ENCODE measurements around the gene RHBG. TPM values are rescaled to one million over a fixed set of nuclear protein-coding genes. Genes with fewer than 3 reads are reported as not detected.

The RHBG gene
- total and polyA plus RNA-seq, 2 of the 4 experiments (the other 2 are of a cell fraction): not detected

DNA sequence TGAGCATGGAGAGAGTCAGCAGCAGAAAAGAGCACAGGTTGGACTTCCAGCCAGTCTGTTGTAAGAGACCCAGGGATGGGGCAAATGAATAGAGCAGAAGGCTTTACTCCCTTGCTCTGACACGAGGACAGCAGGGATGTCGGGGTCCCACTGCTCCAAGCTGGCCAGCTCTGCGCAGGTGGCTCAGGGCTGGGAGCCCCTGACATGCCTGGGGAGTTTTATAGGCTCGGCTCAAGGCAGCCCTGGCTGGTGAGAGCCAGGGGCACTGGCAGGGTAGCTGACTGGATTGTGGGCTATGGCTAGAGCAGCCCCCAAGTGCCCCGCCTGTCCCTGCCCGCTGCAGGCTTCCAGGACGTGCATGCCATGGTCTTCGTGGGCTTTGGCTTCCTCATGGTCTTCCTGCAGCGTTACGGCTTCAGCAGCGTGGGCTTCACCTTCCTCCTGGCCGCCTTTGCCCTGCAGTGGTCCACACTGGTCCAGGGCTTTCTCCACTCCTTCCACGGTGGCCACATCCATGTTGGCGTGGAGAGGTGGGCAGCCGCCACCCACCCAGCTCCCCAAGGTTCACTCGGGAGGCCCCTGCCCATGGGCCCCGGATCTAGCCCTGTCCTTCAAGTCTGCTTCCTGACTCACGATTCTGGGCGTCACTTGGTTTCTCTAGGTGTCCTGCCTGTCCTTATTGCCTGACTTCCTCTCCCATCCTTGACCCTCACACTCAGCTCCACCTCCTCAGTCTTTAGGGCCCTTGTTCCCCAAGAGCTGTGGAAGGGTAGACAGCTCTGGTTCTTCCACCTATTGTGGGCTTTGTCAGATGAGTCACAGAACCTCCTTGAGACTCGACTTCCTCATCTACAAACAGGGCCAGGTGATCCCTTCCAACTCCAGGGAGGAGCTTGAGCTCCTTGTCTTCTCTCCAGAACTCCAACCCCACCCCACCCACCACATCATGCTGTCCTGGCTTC lies 8.2 kb downstream of the RHBG start:
- H2AK5ac ChIP-seq (ENCODE audit: low read depth, low read length): no peak overlapping the region; the same call in 1 of the 2 replicates
- no peak overlapping the region for H2BK15ac ChIP-seq (ENCODE audit: low read depth, low read length)
- no peak overlapping the region for H3K9ac ChIP-seq (ENCODE audit: low read depth, low read length)
- peaks cover 23% of the 10 kb centered on the region for H3K27me3 ChIP-seq (ENCODE audit: control insufficient read depth, insufficient read depth, low read length)
- ATAC-seq (ENCODE audit: low read depth) (no peak), DNase-seq (no peak)
- H2BK5ac ChIP-seq (ENCODE audit: low read depth, low read length, poor library complexity, severe bottlenecking): no peak overlapping the region
- no peak overlapping the region for H2BK20ac ChIP-seq (ENCODE audit: low read depth, low read length)
- no peaks in the 10 kb centered on the region for H3K9me3 ChIP-seq (ENCODE audit: control insufficient read depth, insufficient read depth, low read length)
- dilution Hi-C loops (cut with HindIII; ENCODE audit: low sequenced_read_pairs, unreplicated experiment): no loop called here
- no peaks in the 10 kb centered on the region for H4K20me1 ChIP-seq (ENCODE audit: insufficient read depth, low read length)
- WGBS, 2 experiments (ENCODE audit: extremely low coverage in 2 of 2, insufficient read length in 1 of 2): 87% methylated on average over 7 of the region's 20 CpGs; no CpG with 5 or more reads in 1 of the 2 experiments
- TF ChIP-seq RAD21 (IDR thresholded peaks at IDR 0.05; ENCODE audit: low read length): no peak
- TF ChIP-seq MAFK (IDR thresholded peaks at IDR 0.05; ENCODE audit: low read depth, low read length): no peak
- TF ChIP-seq CHD1 (IDR thresholded peaks at IDR 0.05; ENCODE audit: low read depth, low read length): no peak
- no peak overlapping the region for H3K27ac ChIP-seq (ENCODE audit: insufficient read depth, low read length)
- H3K4me3 ChIP-seq (ENCODE audit: insufficient read depth, low read depth, low read length): no peak overlapping the region
- BruUV-seq (replicated peaks): no TSS peak
- no peak overlapping the region for H3K4ac ChIP-seq (ENCODE audit: low read depth, low read length)
- H3K4me2 ChIP-seq (ENCODE audit: low read depth, low read length): no peak overlapping the region
- no peaks in the 10 kb centered on the region; the same call in 1 of the 2 replicates for H3K4me1 ChIP-seq (ENCODE audit: control insufficient read depth, insufficient read depth, low read length)
- no peak overlapping the region for H4K8ac ChIP-seq (ENCODE audit: low read depth in 2 of 2, low read length in 2 of 2)
- H2AK9ac ChIP-seq (replicated peaks; ENCODE audit: low read depth, low read length, poor library complexity): no peak overlapping the region
- H3K18ac ChIP-seq (ENCODE audit: low read depth, low read length): no peak overlapping the region
- no peak overlapping the region for H2BK120ac ChIP-seq (ENCODE audit: low read depth, low read length)
- no peak overlapping the region for H2AFZ ChIP-seq (replicated peaks; ENCODE audit: low read length, poor library complexity)
- ChIA-PET CTCF (interaction anchor here (0.5 to 1.8 kb wide), 2 partner anchors 28 to 68 kb away, joined by 5 to 7 read pairs; no protein-coding TSS in a partner anchor), POLR2A (ENCODE audit: unreplicated experiment) (no interaction called here)
- no peak overlapping the region for H4K5ac ChIP-seq (ENCODE audit: low read depth, low read length)
- in situ Hi-C loops (cut with MboI; ENCODE audit: low sequenced_read_pairs): no loop called here
- H3K23ac ChIP-seq (ENCODE audit: low read depth, low read length): no peak overlapping the region
- H3K36me3 ChIP-seq (ENCODE audit: control insufficient read depth, insufficient read depth, low read length): no peaks in the 10 kb centered on the region
- H3K79me1 ChIP-seq (ENCODE audit: low read depth in 1 of 2, low read length in 2 of 2): no peaks in the 10 kb centered on the region
- H3K9me1 ChIP-seq (ENCODE audit: insufficient read depth, low read length): no peaks in the 10 kb centered on the region
- intact Hi-C loops (cut with micrococcal nuclease): no loop called here
- H3K56ac ChIP-seq (ENCODE audit: extremely low read depth, insufficient read depth, low read length): no peak overlapping the region
- H4K91ac ChIP-seq (ENCODE audit: insufficient read depth, low read depth, low read length): no peak overlapping the region
- H3K14ac ChIP-seq (replicated peaks; ENCODE audit: low read depth, low read length): no peak overlapping the region

Data from IMR-90 (cell line).